A673 (cell line): ENCODE data around the gene DNAH7. TPM values are rescaled to one million over a fixed set of nuclear protein-coding genes. Genes with fewer than 3 reads are reported as not detected.

ENCODE experiments used
- BruUV-seq: library from RNA; stranded (reverse); fragments of 400-500 nt; replicated peaks from 2 replicates; lab custom pipeline; 2021; lab: Mats Ljungman, UMichigan
- CTCF ChIA-PET: fragments of 300-600 bp; sonication (Branson Sonifier 250); formaldehyde crosslinking; loops from one replicate; lab custom pipeline; 2022; ENCODE audit warnings: antibody characterized with exemption; lab: Charles Lee
- POLR2A ChIA-PET: fragments of 300-600 bp; sonication (Branson Sonifier 250); formaldehyde crosslinking; loops from one replicate; lab custom pipeline; 2022; ENCODE audit warnings: antibody characterized with exemption; ENCODE audit not compliant: low non-redundant PET; lab: Charles Lee
- DNase-seq: peaks from one replicate; pipeline ENCODE4 v3.0.0-alpha.2; 2015; ENCODE audit warnings: low spot score
- H3K27ac ChIP-seq: fragments of 200-600 bp; sonication (generic); 2 replicates; pipeline ENCODE4 v1.5.1; 2016; ENCODE audit warnings: mixed run types, low read depth, mild to moderate bottlenecking, mixed read lengths, antibody characterized with exemption, low read length; ENCODE audit not compliant: poor library complexity, severe bottlenecking
- H3K27me3 ChIP-seq: fragments of 200-600 bp; sonication (generic); replicated peaks from 2 replicates; pipeline ENCODE4 v1.6.1; 2017; ENCODE audit warnings: mixed run types, low read depth, mild to moderate bottlenecking, mixed read lengths, antibody characterized with exemption, low read length; ENCODE audit not compliant: insufficient read depth, poor library complexity
- H3K36me3 ChIP-seq: fragments of 200-600 bp; sonication (generic); 2 replicates; pipeline ENCODE4 v1.6.1; 2016; ENCODE audit warnings: mixed run types, mild to moderate bottlenecking, mixed read lengths, antibody characterized with exemption, low read length; ENCODE audit not compliant: insufficient read depth, poor library complexity, severe bottlenecking
- H3K4me1 ChIP-seq: fragments of 200-600 bp; sonication (generic); 2 replicates; pipeline ENCODE4 v1.6.1; 2017; ENCODE audit warnings: mixed run types, mild to moderate bottlenecking, mixed read lengths, antibody characterized with exemption, low read length; ENCODE audit not compliant: insufficient read depth, poor library complexity, severe bottlenecking
- H3K4me3 ChIP-seq: fragments of 200-600 bp; sonication (generic); 2 replicates; pipeline ENCODE4 v1.5.1; 2016; ENCODE audit warnings: low read depth, mixed run types, mild to moderate bottlenecking, mixed read lengths, low read length; ENCODE audit not compliant: poor library complexity, severe bottlenecking
- H3K9me3 ChIP-seq: fragments of 200-600 bp; sonication (generic); 2 replicates; pipeline ENCODE4 v1.6.1; 2016; ENCODE audit warnings: mixed run types, low read depth, mild to moderate bottlenecking, mixed read lengths, antibody characterized with exemption, low read length; ENCODE audit not compliant: poor library complexity, severe bottlenecking
- CTCF ChIP-seq: fragments of 300-800, 200-600 bp; sonication (generic); conservative IDR thresholded peaks from 2 replicates; pipeline ENCODE4 v1.5.1; 2017; ENCODE audit warnings: low read depth, mild to moderate bottlenecking, antibody characterized with exemption, low read length, moderate library complexity, mixed read lengths
- EZH2 ChIP-seq: fragments of 200-600 bp; sonication (generic); IDR thresholded peaks from 2 replicates; pipeline ENCODE4 v1.6.1; 2017; ENCODE audit warnings: borderline replicate concordance, low read depth, mild to moderate bottlenecking, mixed read lengths, antibody characterized with exemption, low read length; ENCODE audit not compliant: poor library complexity, severe bottlenecking
- intact Hi-C: fragments of 100-400 bp; cut with micrococcal nuclease; formaldehyde crosslinking; loops from one replicate; pipeline ENCODE4 v1.10.0; 2022; ENCODE audit not compliant: unreplicated experiment
- total RNA-seq: library from RNA; stranded (reverse); gene quantifications from 2 replicates; pipeline ENCODE4 v1.2.3, GENCODE V29; 2021

DNAH7 gene
- total RNA-seq, 1 experiment from 2014 or later, result 0.95 TPM

DNA sequence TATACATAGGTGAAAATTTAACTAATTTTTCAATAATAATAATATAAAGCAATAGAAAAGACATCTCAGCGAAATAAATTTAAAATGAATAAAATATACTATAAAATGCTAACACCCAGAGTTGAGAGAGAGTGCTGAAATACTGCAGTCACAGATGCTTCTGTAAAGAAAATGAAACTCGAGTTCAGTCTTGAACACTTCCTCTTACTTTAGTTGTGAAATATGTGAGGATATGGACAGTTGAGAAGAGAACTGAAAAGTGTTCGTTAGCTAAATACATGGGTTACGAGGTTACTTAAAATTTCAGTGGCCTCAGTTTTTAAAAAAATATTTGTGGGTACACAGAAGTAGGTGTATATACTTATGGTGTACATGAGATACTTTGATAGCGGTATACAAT lies 106.8 kb downstream of the DNAH7 start:
- intact Hi-C loops, result no loop called here
- ChIA-PET POLR2A (no interaction called here), CTCF (no interaction called here)
- H3K4me3 ChIP-seq, result no peak overlapping the region
- H3K4me1 ChIP-seq, result no peaks in the 10 kb centered on the region
- no peaks in the 10 kb centered on the region for H3K27me3 ChIP-seq
- BruUV-seq, result no TSS peak
- no peaks in the 10 kb centered on the region for H3K36me3 ChIP-seq
- no peak for DNase-seq
- H3K9me3 ChIP-seq, result no peaks in the 10 kb centered on the region
- no peak overlapping the region for H3K27ac ChIP-seq
- TF ChIP-seq CTCF (no peak), EZH2 (no peak)

DNA sequence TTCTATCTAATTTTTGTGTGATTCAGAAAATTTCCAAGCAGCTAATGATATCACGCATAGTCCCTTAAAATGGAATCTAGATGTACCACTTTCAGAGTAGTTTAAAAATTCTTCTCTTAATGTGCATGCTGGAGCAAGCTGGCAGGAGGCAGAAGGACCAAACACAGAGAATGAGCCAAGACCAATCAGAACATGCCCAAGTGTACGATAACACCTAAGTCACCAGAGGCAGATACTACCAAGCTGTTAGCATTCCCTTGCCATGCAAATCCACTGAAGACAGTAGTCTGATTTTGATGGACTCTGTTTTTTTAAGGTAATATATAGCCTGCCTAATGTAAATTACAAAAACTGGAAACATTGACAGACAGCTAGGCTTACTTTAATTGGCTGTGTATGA lies 109.3 kb downstream of the DNAH7 start:
- Histone ChIP-seq H3K27me3 (no peaks in the 10 kb centered on the region), H3K36me3 (no peaks in the 10 kb centered on the region), H3K27ac (no peak overlapping the region), H3K9me3 (no peaks in the 10 kb centered on the region), H3K4me1 (no peaks in the 10 kb centered on the region), H3K4me3 (no peak overlapping the region)
- no peak for DNase-seq
- TF ChIP-seq CTCF (no peak), EZH2 (no peak)
- POLR2A ChIA-PET, result no interaction called here
- CTCF ChIA-PET, result no interaction called here
- BruUV-seq, result no TSS peak
- intact Hi-C loops, result no loop called here

DNA sequence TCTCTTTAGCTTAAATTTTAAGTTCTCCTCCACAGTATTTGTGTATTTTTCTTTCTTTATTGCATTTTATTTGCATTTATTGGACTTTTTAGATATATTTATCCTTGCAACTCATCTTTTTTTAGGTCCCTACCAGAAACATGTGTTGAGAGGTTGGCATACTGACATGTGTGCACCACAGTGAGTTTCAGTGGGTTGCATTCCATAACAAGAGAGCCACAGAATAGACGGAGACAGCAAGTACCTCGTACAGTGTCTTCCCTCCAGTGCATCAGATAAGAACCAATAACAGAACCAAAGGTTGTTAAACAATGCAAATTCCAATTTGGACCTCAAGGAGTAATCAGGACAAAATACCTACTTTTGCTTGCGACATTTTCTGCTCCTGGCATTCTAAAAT lies 111.9 kb downstream of the DNAH7 start:
- intact Hi-C loops, result no loop called here
- POLR2A ChIA-PET, result no interaction called here

More for the DNA sequence above, 111.9 kb downstream of the DNAH7 start:
- Histone ChIP-seq H3K36me3 (no peaks in the 10 kb centered on the region), H3K27me3 (no peaks in the 10 kb centered on the region), H3K9me3 (no peaks in the 10 kb centered on the region), H3K4me1 (no peaks in the 10 kb centered on the region), H3K4me3 (no peak overlapping the region), H3K27ac (no peak overlapping the region)
- TF ChIP-seq CTCF (no peak), EZH2 (no peak)
- DNase-seq, result no peak
- CTCF ChIA-PET, result no interaction called here
- BruUV-seq, result no TSS peak
